Hepatocyte (in vitro differentiated cells): ENCODE results near the gene NAV1. TPM values are rescaled to one million over a fixed set of nuclear protein-coding genes. Genes with fewer than 3 reads are reported as not detected.

Experiments
- DNase-seq: peaks from one replicate; pipeline ENCODE4 v3.0.0-alpha.2; 2016; ENCODE audit warnings: low spot score
- H2AFZ ChIP-seq: fragments of 200-600 bp; sonication (generic); 2 replicates; pipeline ENCODE4 v1.6.0; 2016; ENCODE audit warnings: antibody characterized with exemption, mild to moderate bottlenecking
- H3K27ac ChIP-seq: fragments of 200-600 bp; sonication (generic); 2 replicates; pipeline ENCODE4 v1.5.1; 2016; ENCODE audit warnings: mild to moderate bottlenecking
- H3K27me3 ChIP-seq: fragments of 200-600 bp; sonication (generic); 2 replicates; pipeline ENCODE4 v1.6.1; 2016
- H3K36me3 ChIP-seq: fragments of 200-600 bp; sonication (generic); replicated peaks from 2 replicates; pipeline ENCODE4 v1.5.1; 2016; ENCODE audit warnings: low read depth; ENCODE audit not compliant: insufficient read depth
- H3K4me1 ChIP-seq: fragments of 200-600 bp; sonication (generic); 2 replicates; pipeline ENCODE4 v1.5.1; 2016; ENCODE audit warnings: mild to moderate bottlenecking, moderate library complexity; ENCODE audit not compliant: insufficient read depth
- H3K4me2 ChIP-seq: fragments of 200-600 bp; sonication (generic); 2 replicates; pipeline ENCODE4 v1.6.0; 2016
- H3K4me3 ChIP-seq: fragments of 200-600 bp; sonication (generic); 2 replicates; pipeline ENCODE4 v1.5.1; 2016; ENCODE audit warnings: mild to moderate bottlenecking
- H3K79me2 ChIP-seq: fragments of 200-600 bp; sonication (generic); 2 replicates; pipeline ENCODE4 v1.6.0; 2017; ENCODE audit warnings: mild to moderate bottlenecking
- H3K9me2 ChIP-seq: fragments of 200-600 bp; sonication (generic); replicated peaks from 2 replicates; pipeline ENCODE4 v1.6.0; 2017; ENCODE audit warnings: mild to moderate bottlenecking; ENCODE audit not compliant: insufficient read depth
- H3K9me3 ChIP-seq: fragments of 200-600 bp; sonication (generic); 2 replicates; pipeline ENCODE4 v1.5.1; 2016; ENCODE audit warnings: low read depth, mild to moderate bottlenecking
- H4K20me1 ChIP-seq: fragments of 200-600 bp; sonication (generic); 2 replicates; pipeline ENCODE4 v1.6.0; 2016; ENCODE audit warnings: mild to moderate bottlenecking; ENCODE audit not compliant: insufficient read depth, poor library complexity, severe bottlenecking
- CTCF ChIP-seq: fragments of 200-600 bp; sonication (generic); IDR thresholded peaks from 2 replicates; pipeline ENCODE4 v1.5.1; 2016; ENCODE audit warnings: antibody characterized with exemption, mild to moderate bottlenecking; ENCODE audit not compliant: poor library complexity
- EZH2 ChIP-seq: fragments of 200-600 bp; sonication (generic); IDR thresholded peaks from 2 replicates; pipeline ENCODE4 v1.6.1; 2016; ENCODE audit warnings: antibody characterized with exemption, mild to moderate bottlenecking, borderline replicate concordance
- EZH2phosphoT487 ChIP-seq: fragments of 200-600 bp; sonication (generic); IDR thresholded peaks from one replicate; pipeline ENCODE4 v1.6.1; 2018; ENCODE audit warnings: antibody characterized with exemption, mild to moderate bottlenecking, low read depth, moderate library complexity; ENCODE audit not compliant: unreplicated experiment, severe bottlenecking
- WGBS: methylation state at CpG from one replicate; pipeline ENCODE4 v1.1.6; 2016; ENCODE audit warnings: low lambda C conversion rate; ENCODE audit errors: missing lambda C conversion rate; 5-methylcytosine and 5-hydroxymethylcytosine counted together
- polyA plus RNA-seq: library from polyadenylated mRNA; unstranded; fragments of >200 nt; fragmentation: Nextera tagmentation; extraction: Ambion mirVana; gene quantifications from 2 replicates; pipeline ENCODE4 v1.2.1, GENCODE V29; 2016
- total RNA-seq: library from RNA; depleted of rRNA; stranded (reverse); fragments of >200 nt; gene quantifications from 2 replicates; pipeline ENCODE4 v1.2.3, GENCODE V29; 2014

Gene NAV1
- total and polyA plus RNA-seq, 2 experiments from 2014 or later, result 15.2 to 18.3 TPM

- peak overlapping the region; percentile 17 for H3K4me2 ChIP-seq
- H3K9me2 ChIP-seq, result no peaks in the 10 kb centered on the region
- TF ChIP-seq EZH2phosphoT487 (no peak), EZH2 (no peak), CTCF (no peak)
- peak overlapping the region; percentile 21 for H3K27ac ChIP-seq
- no peaks in the 10 kb centered on the region for H3K9me3 ChIP-seq
- no peak for DNase-seq
- 60% methylated on average over 4 of the region's 4 CpGs for WGBS
- no peaks in the 10 kb centered on the region for H3K27me3 ChIP-seq
- no peaks in the 10 kb centered on the region for H3K36me3 ChIP-seq
- peaks cover 3% of the 10 kb centered on the region for H3K79me2 ChIP-seq
- H4K20me1 ChIP-seq, result no peaks in the 10 kb centered on the region
- H3K4me3 ChIP-seq, result no peak overlapping the region
- H2AFZ ChIP-seq, result no peak overlapping the region
- peaks cover 55% of the 10 kb centered on the region for H3K4me1 ChIP-seq
Measured at GRCh38 chr1:201500670-201501120, 38.2 kb upstream of the NAV1 start.

DNA sequence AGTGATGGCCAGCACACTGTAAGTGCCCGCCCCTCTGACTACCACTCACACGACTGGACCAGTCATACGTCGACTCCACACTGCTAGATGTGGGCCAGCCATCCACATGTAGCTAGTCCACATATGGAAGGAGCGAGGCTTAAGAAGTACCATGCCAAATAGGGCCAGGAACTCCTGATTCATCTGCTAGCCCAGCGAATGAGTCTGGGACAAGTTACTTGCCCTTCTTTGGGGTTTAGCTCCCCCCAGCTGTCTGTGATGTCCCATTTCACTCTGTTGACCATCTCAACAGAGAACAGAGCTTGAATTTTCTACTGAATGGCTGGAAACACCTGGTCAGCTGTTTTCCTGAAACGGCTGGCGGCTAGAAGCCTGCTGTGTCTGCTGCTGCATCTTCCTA is 37.8 kb upstream of the NAV1 start:
- H3K36me3 ChIP-seq, result no peaks in the 10 kb centered on the region
- peaks cover 3% of the 10 kb centered on the region for H3K79me2 ChIP-seq
- peak overlapping the region; percentile 21 for H3K27ac ChIP-seq
- no peaks in the 10 kb centered on the region for H3K27me3 ChIP-seq
- no peak for DNase-seq
- no peak overlapping the region for H3K4me3 ChIP-seq
- H3K9me2 ChIP-seq, result no peaks in the 10 kb centered on the region
- TF ChIP-seq EZH2 (no peak), EZH2phosphoT487 (no peak), CTCF (no peak)
- no peaks in the 10 kb centered on the region for H4K20me1 ChIP-seq
- H3K4me1 ChIP-seq, result peaks cover 52% of the 10 kb centered on the region
- H3K4me2 ChIP-seq, result no peak overlapping the region
- no peaks in the 10 kb centered on the region for H3K9me3 ChIP-seq
- 85% methylated on average over 8 of the region's 8 CpGs for WGBS
- no peak overlapping the region for H2AFZ ChIP-seq

DNA sequence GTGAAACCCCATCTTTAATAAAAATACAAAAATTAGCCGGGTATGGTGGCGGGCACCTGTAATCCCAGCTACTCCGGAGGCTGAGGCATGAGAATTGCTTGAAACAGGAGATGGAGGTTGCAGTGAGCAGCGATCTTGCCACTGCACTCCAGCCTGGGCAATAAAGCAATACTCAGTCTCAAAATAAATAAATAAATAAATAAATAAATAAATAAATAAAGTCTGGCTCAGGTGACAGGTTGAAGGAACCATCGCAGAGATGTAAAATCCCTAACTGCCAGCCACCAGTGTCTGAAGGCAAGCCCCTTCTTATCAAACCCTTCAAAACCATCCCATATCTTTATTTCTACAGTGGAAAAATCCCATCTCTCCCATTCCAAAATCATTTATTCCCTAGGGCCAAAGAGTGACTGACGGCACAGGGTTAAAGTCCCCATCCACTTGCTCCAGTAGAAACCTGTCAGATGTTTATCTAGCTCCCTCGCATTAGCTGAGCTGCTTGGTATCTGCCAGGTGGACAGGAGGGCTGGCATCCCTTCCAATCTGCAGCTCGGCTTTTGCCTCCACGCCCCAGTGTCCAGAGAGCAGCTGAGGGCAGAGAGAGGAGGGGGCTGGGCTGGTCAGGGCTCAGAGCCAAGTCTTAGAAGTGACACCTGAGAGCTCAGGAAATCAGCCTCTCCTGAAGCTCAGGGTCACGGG is 37.0 kb upstream of the NAV1 start:
- peaks cover 44% of the 10 kb centered on the region for H3K4me1 ChIP-seq
- peak; percentile 69 for DNase-seq
- no peaks in the 10 kb centered on the region for H3K36me3 ChIP-seq
- WGBS, result 68% methylated on average over 10 of the region's 10 CpGs
- H3K4me3 ChIP-seq, result no peak overlapping the region
- no peak overlapping the region for H3K4me2 ChIP-seq
- peaks cover 3% of the 10 kb centered on the region for H3K79me2 ChIP-seq
- peak overlapping the region; percentile 96 for H3K27ac ChIP-seq
- no peaks in the 10 kb centered on the region for H4K20me1 ChIP-seq
- TF ChIP-seq EZH2phosphoT487 (no peak), EZH2 (no peak), CTCF (no peak)
- no peaks in the 10 kb centered on the region for H3K9me2 ChIP-seq
- H3K27me3 ChIP-seq, result no peaks in the 10 kb centered on the region
- H3K9me3 ChIP-seq, result no peaks in the 10 kb centered on the region
- H2AFZ ChIP-seq, result no peak overlapping the region

GRCh38 chr1:201502511-201502857 is 36.4 kb upstream of the NAV1 start:
- Histone ChIP-seq H3K9me3 (no peaks in the 10 kb centered on the region), H3K79me2 (peaks cover 3% of the 10 kb centered on the region), H3K4me3 (no peak overlapping the region), H3K4me2 (no peak overlapping the region), H2AFZ (no peak overlapping the region), H3K9me2 (no peaks in the 10 kb centered on the region), H3K27ac (peak overlapping the region; percentile 96), H3K4me1 (peaks cover 44% of the 10 kb centered on the region), H4K20me1 (no peaks in the 10 kb centered on the region), H3K36me3 (no peaks in the 10 kb centered on the region), H3K27me3 (no peaks in the 10 kb centered on the region)
- no peak for TF ChIP-seq CTCF
- TF ChIP-seq EZH2, result no peak
- TF ChIP-seq EZH2phosphoT487, result no peak
- DNase-seq, result no peak
- 83% methylated on average over 3 of the region's 3 CpGs for WGBS
